Smooth muscle cell (in vitro differentiated cells): Measurements from ENCODE around the gene AMBRA1. TPM values are rescaled to one million over a fixed set of nuclear protein-coding genes. Genes with fewer than 3 reads are reported as not detected.

ENCODE experiments used
- DNase-seq: peaks from one replicate; lab custom pipeline; 2025; ENCODE audit not compliant: unreplicated experiment; lab: John Stamatoyannopoulos, UW
- H2AFZ ChIP-seq: fragments of 200-600 bp; sonication (generic); 2 replicates; pipeline ENCODE4 v1.6.0; 2016; ENCODE audit warnings: antibody characterized with exemption, low read depth, mild to moderate bottlenecking
- H3F3A ChIP-seq: fragments of 200-600 bp; sonication (generic); 2 replicates; pipeline ENCODE4 v1.6.0; 2017; ENCODE audit warnings: antibody characterized with exemption, low read depth
- H3K27ac ChIP-seq: fragments of 200-600 bp; sonication (generic); 2 replicates; pipeline ENCODE4 v1.5.1; 2016; ENCODE audit warnings: low read depth, mild to moderate bottlenecking
- H3K27me3 ChIP-seq: fragments of 200-600 bp; sonication (generic); 2 replicates; pipeline ENCODE4 v1.6.1; 2016; ENCODE audit warnings: low read depth, mild to moderate bottlenecking
- H3K36me3 ChIP-seq: fragments of 200-600 bp; sonication (generic); 2 replicates; pipeline ENCODE4 v1.5.1; 2016; ENCODE audit warnings: low read depth
- H3K4me1 ChIP-seq: fragments of 200-600 bp; sonication (generic); 2 replicates; pipeline ENCODE4 v1.5.1; 2016; ENCODE audit warnings: low read depth
- H3K4me2 ChIP-seq: fragments of 200-600 bp; sonication (generic); 2 replicates; pipeline ENCODE4 v1.6.0; 2016; ENCODE audit warnings: mild to moderate bottlenecking
- H3K4me3 ChIP-seq: fragments of 200-600 bp; sonication (generic); 2 replicates; pipeline ENCODE4 v1.5.1; 2016; ENCODE audit warnings: mild to moderate bottlenecking
- H3K79me2 ChIP-seq: fragments of 200-600 bp; sonication (generic); 2 replicates; pipeline ENCODE4 v1.6.0; 2016; ENCODE audit warnings: low read depth, mild to moderate bottlenecking
- H3K9ac ChIP-seq: fragments of 200-600 bp; sonication (generic); 2 replicates; pipeline ENCODE4 v1.6.0; 2016; ENCODE audit warnings: low read depth
- H3K9me3 ChIP-seq: fragments of 200-600 bp; sonication (generic); replicated peaks from 2 replicates; pipeline ENCODE4 v1.5.1; 2016; ENCODE audit warnings: low read depth
- H4K20me1 ChIP-seq: fragments of 200-600 bp; sonication (generic); 2 replicates; pipeline ENCODE4 v1.6.0; 2016; ENCODE audit warnings: low read depth
- CTCF ChIP-seq: fragments of 200-600 bp; sonication (generic); IDR thresholded peaks from 2 replicates; pipeline ENCODE4 v1.5.1; 2017; ENCODE audit warnings: borderline replicate concordance, mild to moderate bottlenecking, antibody characterized with exemption; ENCODE audit not compliant: insufficient read depth, poor library complexity, severe bottlenecking
- WGBS: methylation state at CpG from one replicate; pipeline ENCODE4 v1.1.7; 2016; ENCODE audit warnings: low lambda C conversion rate; 5-methylcytosine and 5-hydroxymethylcytosine counted together
- polyA plus RNA-seq: library from polyadenylated mRNA; unstranded; fragments of >200 nt; fragmentation: Nextera tagmentation; extraction: Ambion mirVana; gene quantifications from 2 replicates; pipeline ENCODE4 v1.2.1, GENCODE V29; 2016
- total RNA-seq: library from RNA; depleted of rRNA; stranded (reverse); fragments of >200 nt; gene quantifications from 2 replicates; pipeline ENCODE4 v1.2.3, GENCODE V29; 2014

The AMBRA1 gene
- total and polyA plus RNA-seq, 2 experiments from 2014 or later = 10.3 to 38.3 TPM

GRCh38 chr11:46522682-46523281 lies 71.0 kb downstream of the AMBRA1 start:
- no peak overlapping the region for H3K4me2 ChIP-seq

GRCh38 chr11:46521961-46522681 lies 71.7 kb downstream of the AMBRA1 start:
- H3K9me3 ChIP-seq = no peaks in the 10 kb centered on the region
- H3K79me2 ChIP-seq = peaks cover 86% of the 10 kb centered on the region
- peaks cover 4% of the 10 kb centered on the region for H3K4me1 ChIP-seq
- no peak for DNase-seq
- H3K4me3 ChIP-seq = no peak overlapping the region
- no peaks in the 10 kb centered on the region for H3K27me3 ChIP-seq
- 79% methylated on average over 4 of the region's 4 CpGs for WGBS
- peaks cover 84% of the 10 kb centered on the region for H4K20me1 ChIP-seq
- H3K9ac ChIP-seq = no peak overlapping the region
- no peak overlapping the region for H2AFZ ChIP-seq
- H3F3A ChIP-seq = peaks cover 6% of the 10 kb centered on the region
- peak; percentile 41 for TF ChIP-seq CTCF
- peak overlapping the region; percentile 25 for H3K27ac ChIP-seq
- no peaks in the 10 kb centered on the region for H3K36me3 ChIP-seq
- peak overlapping the region; percentile 8 for H3K4me2 ChIP-seq

More at GRCh38 chr11:46522682-46523281, 71.0 kb downstream of the AMBRA1 start:
- TF ChIP-seq CTCF = no peak
- Histone ChIP-seq H4K20me1 (peaks cover 90% of the 10 kb centered on the region), H3K27ac (no peak overlapping the region), H3K9me3 (no peaks in the 10 kb centered on the region), H3K79me2 (peaks cover 84% of the 10 kb centered on the region), H3K4me3 (no peak overlapping the region), H2AFZ (no peak overlapping the region), H3K36me3 (no peaks in the 10 kb centered on the region), H3K9ac (no peak overlapping the region), H3K4me1 (peaks cover 4% of the 10 kb centered on the region), H3K27me3 (no peaks in the 10 kb centered on the region), H3F3A (peaks cover 6% of the 10 kb centered on the region)
- WGBS = 87% methylated on average over 5 of the region's 5 CpGs
- no peak for DNase-seq

GRCh38 chr11:46520971-46521745 lies 72.7 kb downstream of the AMBRA1 start:
- WGBS = 80% methylated on average over 8 of the region's 8 CpGs
- no peaks in the 10 kb centered on the region for H3K27me3 ChIP-seq
- H3K4me1 ChIP-seq = peaks cover 4% of the 10 kb centered on the region
- H3K27ac ChIP-seq = peak overlapping the region; percentile 55
- H4K20me1 ChIP-seq = peaks cover 85% of the 10 kb centered on the region
- DNase-seq = no peak
- peaks cover 6% of the 10 kb centered on the region for H3F3A ChIP-seq
- H3K79me2 ChIP-seq = peaks cover 84% of the 10 kb centered on the region
- no peak overlapping the region for H3K9ac ChIP-seq
- no peaks in the 10 kb centered on the region for H3K36me3 ChIP-seq
- H2AFZ ChIP-seq = no peak overlapping the region
- H3K4me3 ChIP-seq = no peak overlapping the region
- H3K4me2 ChIP-seq = peak overlapping the region; percentile 55
- H3K9me3 ChIP-seq = no peaks in the 10 kb centered on the region
- no peak for TF ChIP-seq CTCF
